Esophagus muscularis mucosa (tissue), 2 donors: ENCODE data around the gene NFATC4.

Source experiments
- POLR2A ChIP-seq: fragments of 450-650 bp; IDR thresholded peaks from one replicate; pipeline ENCODE4 v1.6.1; 2017; ENCODE audit warnings: antibody characterized with exemption, moderate library complexity, mild to moderate bottlenecking, low read depth
- POLR2AphosphoS5 ChIP-seq, 2 donors: sonication (generic); formaldehyde crosslinking; IDR thresholded peaks; one replicate each; pipeline ENCODE4 v1.6.1; 2017; ENCODE audit warnings: antibody characterized with exemption in 2 of 2

GRCh38 chr14:24395609-24396582 lies 27.9 kb downstream of the NFATC4 start:
- TF ChIP-seq POLR2A: no peak
- TF ChIP-seq POLR2AphosphoS5 (IDR thresholded peaks at IDR 0.05): no peak
